ENCODE results near the gene RHO. TPM values are rescaled to one million over a fixed set of nuclear protein-coding genes. Genes with fewer than 3 reads are reported as not detected.

The RHO gene
- total RNA-seq, 1 experiment from 2014 or later: not detected

GRCh38 chr3:129552287-129553050 lies 24.0 kb downstream of the RHO start:
- H4K20me1 ChIP-seq (ENCODE audit: control insufficient read depth, insufficient read depth, insufficient read length): no peaks in the 10 kb centered on the region
- Mint-ChIP-seq H3K4me1 (peaks cover 17 to 47% of the 10 kb centered on the region in 2 experiments), H3K36me3 (ENCODE audit: insufficient read depth in 1 of 3, low read depth in 3 of 3) (peaks cover 0 to 12% (median 0%) of the 10 kb centered on the region in 3 experiments; a peak in 2 of 7 replicates), H3K27ac (peak overlapping the region in 1 of 3 experiments; percentile 21; a peak in 2 of 7 replicates), H3K4me3 (peak overlapping the region in 1 of 2 experiments; percentile 4; a peak in 2 of 5 replicates), H3K9me3 (no peaks in the 10 kb centered on the region), H3K27me3 (ENCODE audit: low read depth) (no peaks in the 10 kb centered on the region; the same call in 1 of the 2 replicates)
- H3K14ac ChIP-seq (ENCODE audit: insufficient read depth, low read length): no peak overlapping the region; the same call in 1 of the 2 replicates
- H2BK5ac ChIP-seq (ENCODE audit: insufficient read length, low read length): no peak overlapping the region
- TF ChIP-seq CTCF (conservative IDR thresholded peaks at IDR 0.05): no peak
- H2BK15ac ChIP-seq (ENCODE audit: low read depth, low read length): no peak overlapping the region
- H2AK5ac ChIP-seq (ENCODE audit: insufficient read length, low read length): no peak overlapping the region
- H2BK20ac ChIP-seq (ENCODE audit: low read depth, low read length, poor library complexity, severe bottlenecking): no peak overlapping the region
- no peak overlapping the region for H2BK120ac ChIP-seq (ENCODE audit: low read depth, low read length, poor library complexity, severe bottlenecking)
- no peak overlapping the region for H3K18ac ChIP-seq (ENCODE audit: insufficient read length, low read depth, low read length)
- no peak overlapping the region for H3K9ac ChIP-seq (ENCODE audit: extremely low read depth, insufficient read length, low read length)
- DNase-seq: no peak
- no peak overlapping the region for H3K27ac ChIP-seq (ENCODE audit: insufficient read length, low read depth, low read length)
- no peak overlapping the region for H3K4me2 ChIP-seq (ENCODE audit: insufficient read depth, insufficient read length, low read length)
- no peak overlapping the region for H3K4ac ChIP-seq (ENCODE audit: low read depth, low read length)
- H3K9me3 ChIP-seq (ENCODE audit: control insufficient read depth, low read depth, low read length): no peaks in the 10 kb centered on the region
- no peaks in the 10 kb centered on the region for H3K27me3 ChIP-seq (ENCODE audit: insufficient read depth, low read length)
- H3K79me1 ChIP-seq (ENCODE audit: insufficient read depth, low read depth, low read length, poor library complexity, severe bottlenecking): no peaks in the 10 kb centered on the region
- H4K5ac ChIP-seq (ENCODE audit: insufficient read length, low read depth, low read length): no peak overlapping the region
- no peak overlapping the region for H3K23ac ChIP-seq (ENCODE audit: insufficient read length, low read depth, low read length)
- H2BK12ac ChIP-seq (ENCODE audit: insufficient read length, low read depth, low read length): no peak overlapping the region
- H3K4me1 ChIP-seq (ENCODE audit: insufficient read depth, low read length): no peaks in the 10 kb centered on the region; the same call in 1 of the 2 replicates
- no peak overlapping the region for H3K56ac ChIP-seq (ENCODE audit: insufficient read length, low read depth, low read length)
- no peaks in the 10 kb centered on the region for H3K79me2 ChIP-seq (ENCODE audit: insufficient read depth, low read length)
- WGBS (ENCODE audit: extremely low coverage, insufficient read length, low lambda C conversion rate): no CpG with 5 or more reads among the region's 10 CpGs
- H2AFZ ChIP-seq (ENCODE audit: low read length): no peak overlapping the region
- H3T11ph ChIP-seq (ENCODE audit: low read length): no peak overlapping the region
- no peak overlapping the region for H4K8ac ChIP-seq (replicated peaks; ENCODE audit: insufficient read length, low read depth, low read length)
- H4K91ac ChIP-seq (ENCODE audit: insufficient read length, low read depth, low read length): no peak overlapping the region
- no peaks in the 10 kb centered on the region for H3K23me2 ChIP-seq (ENCODE audit: insufficient read length, low read depth, low read length, poor library complexity, severe bottlenecking)
